Retina (tissue), 1 donor: Measurements from ENCODE around the gene GAST.
A peak's percentile ranks its signal among the peaks of the same experiment; 100 is the strongest.
"Not testable (repeated sequence)": the region's sequence is repeated elsewhere in the genome, so short reads cannot be mapped to it uniquely, and the experiment has no call there.

Experiments
- DNase-seq: peaks from one replicate; pipeline ENCODE4 v3.0.0-alpha.2; 2016

GAST gene, protein sequence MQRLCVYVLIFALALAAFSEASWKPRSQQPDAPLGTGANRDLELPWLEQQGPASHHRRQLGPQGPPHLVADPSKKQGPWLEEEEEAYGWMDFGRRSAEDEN

DNA sequence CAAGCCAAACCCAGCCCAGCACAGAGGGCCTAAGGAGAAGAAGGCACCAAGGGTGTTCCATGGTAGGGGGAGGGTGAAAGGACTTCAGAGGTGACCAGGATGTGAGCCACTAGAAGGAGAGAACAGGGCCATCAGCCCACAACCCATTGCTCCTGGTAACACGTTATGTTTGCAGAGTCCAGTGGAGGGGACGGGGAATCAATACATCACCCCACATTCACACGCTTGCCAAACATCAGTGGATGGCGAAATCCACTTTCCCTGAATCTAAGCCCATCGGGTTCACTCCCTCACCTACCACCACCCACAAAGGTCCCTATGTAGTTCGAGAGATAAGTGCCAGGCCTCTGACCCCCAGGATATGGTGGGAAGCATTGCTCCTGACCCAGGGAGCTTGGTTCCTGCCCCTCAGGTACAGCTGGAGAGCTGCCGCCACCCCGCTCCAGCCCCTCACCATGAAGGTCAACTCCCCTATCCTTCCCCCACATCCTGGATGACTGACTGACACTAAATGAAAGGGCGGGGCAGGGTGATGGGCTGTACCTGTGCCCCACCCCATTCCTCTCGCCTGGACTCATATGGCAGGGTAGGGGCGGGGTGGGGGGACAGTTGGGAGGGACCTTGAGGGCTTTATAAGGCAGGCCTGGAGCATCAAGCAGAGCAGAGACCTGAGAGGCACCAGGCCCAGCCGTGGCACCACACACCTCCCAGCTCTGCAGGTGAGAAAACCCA, at the start of gene GAST:
GAST (plus strand) TSS at position 663 of the 732 bp plus-strand sequence. CDS start 3,106 bp downstream, outside the sequence.
- no peak for DNase-seq

DNA sequence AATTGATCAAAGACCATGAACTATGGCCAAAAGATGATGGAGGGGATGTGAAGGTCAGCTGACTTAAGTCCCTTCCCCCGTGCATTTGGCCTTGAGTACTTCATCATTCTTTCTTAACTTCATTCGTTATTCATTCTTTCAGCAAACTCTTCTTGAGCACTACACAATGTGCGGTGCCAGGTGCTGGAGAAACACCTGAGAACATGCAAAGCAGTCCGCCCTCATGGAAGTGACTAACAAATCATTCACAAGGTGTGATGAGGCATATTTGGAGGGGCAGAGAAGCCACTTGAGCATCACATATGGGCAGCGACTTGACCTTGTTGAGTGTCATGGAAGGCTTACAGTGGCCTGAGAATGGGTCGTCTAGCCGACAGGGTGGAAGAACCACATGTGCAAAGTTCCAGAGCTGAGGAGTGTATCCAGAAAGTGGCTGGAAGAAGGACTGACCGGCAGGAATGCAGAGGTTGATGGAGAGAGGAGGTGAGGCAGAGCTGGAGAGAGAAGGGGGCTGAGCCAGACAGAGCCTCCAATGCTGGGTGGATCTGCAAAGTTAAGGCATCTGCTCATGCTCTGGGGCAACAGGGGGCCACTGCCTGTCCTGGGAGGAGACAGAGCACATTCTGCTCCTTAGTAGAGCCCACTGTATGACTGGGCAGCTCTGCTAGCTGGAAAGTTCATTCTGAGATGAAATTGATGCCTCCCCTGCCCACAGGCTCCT, 48.5 kb upstream of the GAST start:
- DNase-seq, result no peak

DNA sequence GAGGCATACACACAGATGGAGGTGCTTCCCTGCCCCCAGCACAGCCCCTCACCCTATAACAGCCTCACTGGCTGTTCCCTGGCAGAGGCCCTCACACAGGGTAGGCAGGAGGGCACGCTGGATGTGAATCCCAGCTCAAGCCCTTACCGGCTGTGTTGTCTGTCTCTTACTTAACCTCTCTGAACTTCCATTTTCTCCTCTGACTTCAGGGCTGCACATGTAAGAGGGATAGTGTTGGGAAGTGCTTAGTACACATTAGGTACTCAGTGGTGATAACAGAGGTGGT, 48.0 kb upstream of the GAST start:
- DNase-seq, result no peak

DNA sequence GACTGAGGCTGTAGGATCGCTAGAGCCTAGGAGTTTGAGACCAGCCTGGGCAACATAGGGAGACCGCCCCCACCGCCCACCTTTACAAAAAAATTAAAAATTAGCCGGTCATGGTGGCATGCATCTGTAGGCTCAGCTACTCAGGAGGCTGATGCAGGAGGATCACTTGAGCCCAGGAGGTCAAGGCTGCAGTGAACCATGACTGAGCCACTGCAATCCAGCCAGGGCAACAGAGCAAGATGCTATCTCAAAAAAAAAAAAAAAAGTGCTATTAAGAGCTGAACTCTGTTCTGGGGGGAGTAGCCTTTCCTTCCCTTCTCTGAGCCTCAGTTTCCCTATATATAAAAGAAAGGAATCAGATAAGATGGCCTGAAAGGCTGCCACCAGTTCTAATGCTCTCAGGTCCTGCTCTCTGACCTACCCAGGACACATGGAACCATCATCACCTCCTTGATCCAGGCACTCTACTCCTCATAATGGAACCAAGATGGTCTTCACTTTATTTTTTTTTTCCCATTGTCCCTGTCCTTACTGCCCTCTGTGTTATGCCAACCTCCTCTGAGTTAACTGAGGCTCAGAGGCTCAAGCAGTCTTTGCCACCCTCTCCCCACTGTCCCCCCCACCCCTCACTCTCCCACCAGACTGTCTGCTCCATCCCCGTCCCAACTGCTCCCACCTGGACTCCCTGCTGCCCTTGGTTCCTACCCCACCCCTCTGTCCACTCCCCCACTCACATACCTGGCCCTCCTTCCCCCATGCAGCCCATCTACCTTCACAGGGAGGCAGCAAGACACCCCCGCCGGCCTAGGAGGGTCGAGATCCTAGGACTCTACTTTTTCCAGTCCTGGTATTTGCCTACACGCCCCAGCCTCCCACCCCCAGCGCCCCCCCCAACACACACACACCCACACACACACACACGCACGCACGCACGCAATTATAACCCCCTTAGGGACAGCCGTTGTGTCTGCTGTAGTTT, 47.3 kb upstream of the GAST start:
- no peak for DNase-seq

DNA sequence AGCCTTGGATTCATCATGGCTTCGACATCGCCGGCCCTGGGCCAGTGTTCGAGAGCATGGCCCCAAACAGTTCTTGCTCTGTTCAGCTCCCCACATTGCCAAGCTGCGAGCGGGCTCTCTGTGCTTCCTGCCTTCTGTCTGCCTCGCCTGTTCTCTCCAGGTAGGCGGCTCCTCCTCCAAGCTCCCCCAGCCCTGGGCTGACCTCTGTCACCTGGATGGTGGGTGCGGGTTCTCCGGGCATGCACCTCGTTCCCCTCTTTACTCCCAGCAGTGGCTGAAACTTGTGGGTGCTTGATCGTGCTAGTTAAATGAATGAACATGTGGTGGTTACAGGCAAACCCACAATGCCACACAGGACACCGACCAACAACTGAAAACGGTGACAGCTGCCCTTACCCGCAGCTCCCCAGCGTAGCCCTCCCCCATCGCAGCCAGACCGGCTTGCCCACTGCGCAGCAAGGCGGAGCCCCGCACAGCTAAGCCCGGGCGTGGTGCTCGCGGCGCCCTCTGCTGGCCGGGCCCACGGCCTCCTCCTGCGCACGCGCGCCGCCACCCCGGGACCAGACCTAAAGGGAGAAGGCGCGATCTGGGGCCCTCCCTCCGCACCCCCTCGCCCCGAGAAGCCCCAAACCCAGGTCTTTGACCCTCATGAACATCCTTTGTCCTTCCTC, 46.4 kb upstream of the GAST start:
- DNase-seq, result peak; percentile 95

DNA sequence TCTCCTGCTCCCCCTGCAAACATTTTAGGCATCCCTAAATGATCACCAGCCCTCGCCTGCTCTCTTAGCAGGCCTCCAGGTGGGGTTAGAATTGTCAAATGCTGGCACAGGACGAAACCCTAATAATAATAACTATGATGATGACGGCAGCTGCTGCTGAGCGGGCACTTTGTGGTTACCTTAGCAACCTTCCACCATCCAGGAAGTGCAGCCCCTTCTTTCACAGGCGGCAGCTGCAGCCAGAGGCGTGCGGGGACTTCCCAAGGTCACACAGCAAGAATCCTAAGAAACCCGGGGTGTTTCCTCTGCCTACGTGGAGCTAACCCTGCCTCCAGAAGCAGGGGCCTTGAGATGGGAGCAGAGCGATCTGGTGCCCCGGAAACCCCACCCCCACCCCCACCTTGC, 45.9 kb upstream of the GAST start:
- DNase-seq, result no peak

DNA sequence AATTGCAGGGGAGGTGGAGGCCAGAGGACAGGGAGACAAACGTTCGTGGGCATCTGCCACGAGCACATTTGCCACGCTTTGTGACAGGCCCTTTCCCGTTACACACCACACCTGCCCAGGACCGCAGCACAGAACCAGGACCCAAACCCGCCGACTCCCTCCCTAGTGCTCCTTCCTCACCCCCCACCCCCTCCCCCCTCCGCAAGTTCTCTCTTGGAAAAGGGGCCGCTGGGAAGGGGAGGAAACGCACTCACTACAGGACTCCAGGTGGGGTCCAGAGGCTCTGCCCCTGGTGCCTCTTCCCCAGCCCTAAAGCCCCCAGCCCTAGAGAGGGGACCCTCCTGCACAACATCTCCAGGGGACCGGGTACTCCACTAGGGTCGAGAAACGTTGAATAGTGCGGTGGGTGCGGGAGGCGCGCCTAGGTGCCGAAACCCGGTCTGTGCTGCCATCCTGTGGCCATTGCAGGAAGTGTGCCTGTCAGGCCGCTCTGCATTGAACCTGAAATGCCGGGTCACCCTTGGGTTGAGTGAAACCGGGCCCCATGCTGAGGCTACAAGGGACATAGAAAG, 45.3 kb upstream of the GAST start:
- peak; percentile 92 for DNase-seq

DNA sequence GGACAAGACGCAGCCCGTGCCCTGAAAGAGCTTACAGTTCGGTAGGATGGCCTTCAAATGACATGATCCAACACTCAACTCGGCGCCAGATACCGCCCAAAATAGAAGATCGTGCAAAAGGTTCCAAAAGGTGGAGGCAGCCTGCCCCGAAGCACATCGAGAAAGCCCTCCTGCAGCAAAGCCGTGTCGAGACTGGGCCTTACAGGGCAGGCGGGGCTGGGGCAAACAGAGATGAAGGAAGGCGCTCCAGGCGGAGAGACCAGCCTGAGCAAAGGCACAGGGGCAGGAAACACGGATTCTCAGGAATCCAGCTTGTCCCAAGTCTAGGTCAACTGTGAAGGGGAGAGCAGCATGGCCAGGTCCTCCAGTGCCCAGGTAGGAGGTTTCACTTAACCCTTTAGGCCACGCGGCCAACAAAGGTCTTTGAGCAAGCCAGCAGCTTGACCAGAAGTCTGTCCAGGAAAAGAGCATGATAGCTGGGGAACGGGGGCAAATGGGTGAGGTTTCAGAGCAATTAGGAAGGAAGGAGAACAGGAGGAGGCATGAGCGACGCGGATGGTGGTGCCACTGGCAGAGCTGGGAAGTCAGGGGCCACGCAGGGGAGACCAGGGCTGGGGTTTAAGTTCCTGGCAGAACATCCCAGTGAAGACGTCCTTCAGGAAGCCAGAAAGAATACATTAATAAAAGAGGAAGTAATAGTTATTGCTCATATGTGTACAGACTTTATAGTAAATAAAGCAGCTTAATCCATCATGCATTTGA, 44.7 kb upstream of the GAST start:
- no peak for DNase-seq

DNA sequence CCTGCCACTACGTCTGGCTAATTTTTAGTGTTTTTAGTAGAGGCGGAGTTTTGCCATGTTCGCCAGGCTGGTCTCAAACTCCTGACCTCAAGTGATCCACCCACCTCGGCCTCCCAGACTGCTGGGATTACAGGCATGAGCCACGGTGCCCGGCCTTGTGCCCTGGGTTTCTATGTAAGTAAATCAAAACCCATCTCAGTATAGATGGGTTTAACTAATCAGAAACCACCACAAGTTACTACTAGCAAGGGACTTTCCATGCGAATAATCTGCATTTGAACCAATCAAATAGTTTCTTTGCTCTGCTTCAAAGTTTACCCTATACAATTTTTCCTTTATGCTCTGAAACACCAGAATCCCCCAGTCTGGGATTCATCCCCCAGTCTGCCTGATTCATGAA, 40.0 kb upstream of the GAST start:
- no peak for DNase-seq

DNA sequence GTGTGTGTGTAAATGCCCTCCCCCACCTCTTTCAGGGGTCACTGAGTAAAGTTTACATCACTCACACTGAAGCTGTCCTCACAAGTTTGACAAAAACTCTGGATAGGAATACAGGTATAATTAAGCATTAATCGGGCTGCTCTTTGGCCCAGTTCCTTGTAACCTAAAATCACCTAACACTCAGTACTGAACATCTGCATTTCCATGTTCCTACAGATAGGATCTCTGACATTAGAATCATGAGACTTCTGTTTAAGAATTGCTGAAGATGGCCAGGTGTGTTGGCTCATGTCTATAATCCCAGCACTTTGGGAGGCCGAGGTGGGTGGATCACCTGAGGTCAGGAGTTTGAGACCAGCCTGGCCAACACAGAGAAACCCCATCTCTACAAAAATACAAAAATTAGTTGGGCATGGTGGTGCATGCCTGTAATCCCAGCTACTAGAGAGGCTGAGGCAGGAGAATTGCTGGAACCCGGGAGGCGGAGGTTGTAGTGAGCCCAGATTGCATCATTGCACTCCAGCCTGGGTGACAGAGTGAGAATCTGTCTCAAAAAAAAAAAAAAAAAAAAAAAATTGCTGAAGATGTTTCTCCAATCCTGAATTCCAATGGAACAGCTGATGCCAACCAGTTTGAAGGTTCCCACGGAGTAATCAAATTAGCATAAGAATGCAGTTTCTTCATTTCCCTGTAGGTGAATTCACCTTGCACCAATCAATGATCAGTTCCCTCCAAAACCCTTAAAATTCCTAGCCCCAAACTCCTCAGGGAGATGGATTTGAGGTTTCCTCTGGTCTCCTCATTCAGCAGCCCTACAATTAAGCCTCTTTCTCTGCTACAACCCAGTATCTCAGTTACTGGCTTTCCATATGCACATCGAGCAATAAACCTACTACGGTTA, 36.7 kb upstream of the GAST start:
- DNase-seq, result not testable (repeated sequence)

DNA sequence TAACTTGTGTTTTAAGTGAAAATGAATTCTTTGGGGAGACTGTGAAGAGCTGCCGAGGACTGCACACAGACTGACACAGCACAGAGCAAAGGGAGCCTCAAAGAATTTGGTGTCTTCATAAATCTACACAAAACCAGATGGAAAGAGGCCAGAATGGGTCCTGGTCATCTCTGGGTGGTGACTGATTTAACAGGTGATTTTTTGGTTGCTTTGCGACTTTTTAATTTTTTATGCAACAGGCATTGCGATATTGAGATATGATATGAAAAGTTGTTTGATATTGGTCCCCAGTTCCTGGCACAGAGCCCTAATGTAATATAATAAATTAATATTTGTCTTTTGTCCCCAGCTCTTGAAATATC, 36.1 kb upstream of the GAST start:
- no peak for DNase-seq

DNA sequence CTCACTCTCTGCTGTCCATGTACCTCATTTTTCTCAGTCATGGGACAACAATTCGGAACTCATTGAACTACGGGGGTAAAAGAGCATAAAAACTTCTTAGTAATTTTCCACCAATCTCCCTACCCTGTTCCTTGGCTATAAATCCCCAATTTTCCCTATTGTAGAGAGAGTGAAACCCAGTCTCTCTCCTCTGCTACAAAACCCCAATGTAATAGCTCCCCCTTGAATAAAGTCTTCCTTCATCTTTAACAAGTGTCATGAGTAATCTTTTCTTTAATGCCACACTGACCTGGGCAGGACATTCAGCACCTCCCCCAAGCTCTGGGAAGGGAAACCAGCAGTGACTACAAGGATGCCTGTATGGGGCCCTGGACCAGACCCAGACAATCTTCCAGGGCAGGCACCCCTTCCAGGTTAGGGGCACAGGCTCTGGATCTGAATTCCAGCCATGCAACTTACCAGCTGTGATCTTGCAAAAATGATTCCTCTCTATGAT, 33.7 kb upstream of the GAST start:
- DNase-seq, result no peak

DNA sequence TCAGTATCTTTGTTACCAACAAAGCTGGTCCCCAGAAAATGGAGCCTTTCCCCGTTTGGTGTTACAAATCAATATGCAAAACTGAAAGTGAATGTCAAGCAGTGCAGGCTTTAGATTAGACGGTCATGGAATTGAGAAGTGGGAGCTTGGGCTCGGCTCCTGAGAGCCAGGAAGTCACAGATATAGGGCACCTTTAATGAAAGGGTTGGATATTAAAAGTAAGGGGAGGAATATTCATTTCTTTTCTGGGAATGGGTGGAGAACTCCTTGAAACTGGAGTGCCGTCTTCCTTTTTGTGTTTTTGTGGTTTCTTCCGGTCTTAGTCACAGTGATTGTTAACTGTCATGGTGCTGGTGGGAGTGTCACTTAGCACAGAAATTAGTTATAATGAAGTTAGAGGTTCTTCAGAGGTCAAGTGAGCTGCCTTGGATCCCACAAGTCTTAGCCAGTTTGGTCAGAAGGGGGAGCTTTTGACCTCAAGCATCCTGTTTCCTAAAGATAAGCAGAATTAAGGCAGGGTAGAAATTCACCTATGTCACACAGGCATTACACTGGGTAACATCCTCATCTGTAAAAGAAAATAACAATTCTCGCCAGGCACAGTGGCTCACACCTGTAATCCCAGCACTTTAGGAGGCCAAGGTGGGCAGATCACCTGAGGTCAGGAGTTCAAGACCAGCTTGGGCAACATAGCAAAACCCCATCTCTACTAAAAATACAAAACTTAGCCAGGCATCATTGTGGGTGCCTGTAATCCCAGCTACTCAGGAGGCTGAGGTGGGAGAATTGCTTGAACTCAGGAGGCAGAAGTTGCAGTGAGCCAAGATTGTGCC, 33.0 kb upstream of the GAST start:
- DNase-seq, result no peak

DNA sequence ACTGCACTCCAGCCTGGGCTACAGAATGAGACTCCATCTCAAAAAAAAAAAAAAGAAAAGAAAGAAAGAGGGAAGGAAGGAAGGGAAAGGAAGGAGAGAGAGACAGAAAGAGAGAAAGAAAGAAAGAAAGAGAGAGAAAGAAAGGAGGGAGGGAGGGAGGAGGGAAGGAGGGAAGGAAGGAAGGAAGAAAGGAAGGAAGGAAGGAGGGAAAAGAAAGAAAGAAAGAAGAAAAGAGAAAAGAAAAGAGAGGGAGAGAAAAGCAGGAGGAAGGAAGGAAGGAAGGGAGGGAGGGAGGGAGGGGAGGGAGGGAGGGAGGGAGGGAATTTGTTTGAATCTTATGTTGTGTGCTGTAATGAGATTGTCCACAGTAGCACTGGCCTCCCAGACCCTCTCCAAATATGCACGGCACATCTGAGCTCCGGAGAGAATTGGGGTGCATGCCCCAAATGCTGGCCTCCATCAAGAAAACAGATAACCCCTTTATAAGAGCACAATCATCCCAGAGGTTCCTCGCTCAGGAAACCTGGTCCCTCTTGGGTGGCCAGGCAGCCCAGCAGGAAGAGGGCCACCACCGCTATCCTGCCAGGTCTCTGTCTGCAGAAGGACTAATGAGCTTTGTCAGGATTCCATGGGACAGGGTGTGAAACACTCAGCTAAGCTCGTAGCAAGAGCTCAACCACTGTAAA, 32.2 kb upstream of the GAST start:
- DNase-seq, result no peak

DNA sequence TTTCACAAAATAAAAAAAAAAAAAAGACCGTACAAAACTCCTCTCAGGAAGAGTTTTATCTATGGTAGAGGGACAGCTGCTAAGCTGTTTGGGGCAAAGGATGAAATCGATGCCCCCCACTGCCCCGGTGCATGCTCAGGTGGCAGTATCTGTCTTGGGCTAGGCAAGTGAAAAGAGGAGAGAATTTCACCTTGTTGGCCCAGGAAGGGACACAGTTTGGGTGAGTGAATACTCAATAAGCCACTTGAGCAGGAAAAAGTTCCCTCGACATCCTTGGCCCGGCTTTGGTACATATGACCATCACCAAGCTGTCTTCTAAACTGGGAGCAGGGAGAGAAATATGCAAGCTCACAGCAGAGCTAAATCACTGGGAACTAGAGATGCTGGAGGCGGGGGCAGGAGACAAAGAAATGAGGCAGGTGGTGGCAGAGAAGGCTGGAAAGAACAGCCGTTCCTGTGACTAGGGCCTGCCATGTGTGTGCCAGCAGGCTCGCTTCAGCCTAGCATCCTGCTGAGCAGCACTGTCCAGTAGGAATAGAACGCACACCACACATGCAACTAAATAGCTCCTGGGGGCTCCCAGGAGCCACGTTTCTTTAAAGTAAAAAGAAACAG, 31.6 kb upstream of the GAST start:
- DNase-seq, result peak; percentile 50

DNA sequence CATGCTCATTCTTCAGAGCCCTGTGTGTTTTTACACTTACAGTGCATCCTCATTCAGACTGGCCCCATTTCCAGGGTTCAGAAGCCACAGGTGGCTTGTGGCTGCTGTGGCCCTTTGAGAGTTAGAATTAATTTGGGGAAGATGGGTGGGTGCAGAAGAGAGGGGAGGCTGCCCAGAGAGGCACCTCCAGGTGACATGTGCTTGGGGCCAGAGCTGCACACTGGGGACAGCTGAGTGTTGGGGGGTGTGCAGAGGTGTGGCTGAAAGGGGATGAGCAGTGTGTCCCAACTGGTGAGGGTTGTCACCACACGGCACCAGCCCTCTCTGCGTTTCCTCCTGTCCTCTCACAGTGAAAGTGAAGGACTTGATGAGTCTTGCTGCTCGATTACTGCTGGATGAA, 30.4 kb upstream of the GAST start:
- DNase-seq, result no peak

DNA sequence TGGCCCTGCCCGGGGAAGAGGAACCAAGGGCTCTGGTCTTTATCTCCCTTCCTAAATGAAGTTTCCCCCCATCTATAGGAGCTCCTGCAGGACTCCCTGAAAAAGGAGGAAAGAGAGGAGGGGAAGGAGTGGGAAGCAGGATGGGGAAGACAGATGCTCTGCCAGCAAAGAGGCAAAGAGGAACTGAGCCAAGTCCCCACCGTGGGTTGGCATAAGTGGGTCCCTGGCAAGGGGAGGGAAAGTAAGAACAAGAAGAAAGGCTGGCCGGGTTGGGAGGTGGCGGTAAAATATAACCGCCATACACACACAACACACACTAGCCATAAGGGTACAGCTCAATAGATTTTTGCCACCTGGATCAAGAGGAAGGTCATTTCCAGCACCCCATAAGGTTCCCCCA, 29.5 kb upstream of the GAST start:
- no peak for DNase-seq

DNA sequence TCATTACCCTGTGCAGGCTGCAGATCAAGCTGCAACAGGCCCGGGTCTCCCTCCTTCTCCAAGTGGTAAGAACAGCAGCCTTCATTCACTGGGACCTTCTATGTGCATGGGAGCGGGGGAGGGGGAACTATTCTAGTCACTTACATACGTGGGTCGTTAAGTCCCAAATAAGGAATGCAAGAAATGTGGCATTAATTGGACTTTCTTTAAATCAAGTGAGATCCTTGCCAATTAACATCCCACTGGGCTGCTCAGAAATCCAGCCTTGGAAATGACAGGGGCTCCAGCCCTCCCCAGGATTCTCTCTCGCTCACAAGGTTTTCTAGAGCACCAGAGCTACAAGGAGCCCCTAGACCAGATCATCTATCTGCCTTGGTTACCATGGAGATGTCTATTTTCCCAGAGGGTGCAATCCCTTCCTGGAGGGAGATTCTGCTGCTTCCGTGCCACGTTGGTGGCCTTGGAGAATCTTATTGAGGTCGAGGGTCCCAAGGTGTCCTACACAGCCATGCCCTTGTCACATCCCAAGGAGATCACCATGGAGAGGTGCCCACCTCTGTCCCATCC, 28.6 kb upstream of the GAST start:
- DNase-seq, result peak; percentile 70
